Tibial nerve (tissue), 4 donors: ENCODE measurements around the gene PTPN2.
"Not testable (repeated sequence)": the region's sequence is repeated elsewhere in the genome, so short reads cannot be mapped to it uniquely, and the experiment has no call there.

ENCODE experiments used
- CTCF ChIP-seq, 5 experiments: fragments of 200-600 bp in 3 of 5; fragments of 450-650 bp in 2 of 5; sonication (generic) in 3 of 5; IDR thresholded peaks; one replicate each; pipeline ENCODE4 v1.5.1; 2016 to 2019; ENCODE audit warnings: antibody characterized with exemption in 5 of 5, mild to moderate bottlenecking in 3 of 5, moderate library complexity in 2 of 5
- EP300 ChIP-seq, 2 donors: sonication (generic); formaldehyde crosslinking; IDR thresholded peaks; one replicate each; pipeline ENCODE4 v1.6.1; 2017; ENCODE audit warnings: antibody characterized with exemption in 2 of 2, mild to moderate bottlenecking in 1 of 2
- POLR2A ChIP-seq, 2 donors: fragments of 450-650 bp; IDR thresholded peaks; one replicate each; pipeline ENCODE4 v1.6.1; 2017; ENCODE audit warnings: antibody characterized with exemption in 2 of 2, mild to moderate bottlenecking in 2 of 2, moderate library complexity in 2 of 2

- not testable (repeated sequence) for TF ChIP-seq CTCF, POLR2A, EP300 (IDR thresholded peaks at IDR 0.05)
Observed at GRCh38 chr18:12896784-12897333, 12.8 kb upstream of the PTPN2 start.
